SK-N-SH treated with all-trans-retinoic acid at 6 μM for 48 hours (cell line): ENCODE data around the gene ANKRD28.

ENCODE experiments used
- ATAC-seq: fragments of 200-7000 bp; cut with Tn5 transposase; 3 replicates; pipeline ENCODE4 v1.9.1; 2020; ENCODE audit warnings: mild to moderate bottlenecking, moderate library complexity
- ARNTL ChIP-seq: fragments of 450-650 bp; formaldehyde crosslinking; IDR thresholded peaks from 2 replicates; pipeline ENCODE4 v1.5.0; 2020; ENCODE audit warnings: low read depth, mild to moderate bottlenecking, moderate library complexity, borderline replicate concordance
- BACH2 ChIP-seq: fragments of 250-450 bp; sonication (Bioruptor Pico); IDR thresholded peaks from 2 replicates; pipeline ENCODE4 v1.9.0; 2021; ENCODE audit warnings: mild to moderate bottlenecking, borderline replicate concordance
- CSDC2 ChIP-seq: fragments of 250-450 bp; sonication (Bioruptor Pico); IDR thresholded peaks from 2 replicates; pipeline ENCODE4 v1.5.0; 2020; ENCODE audit warnings: mild to moderate bottlenecking, moderate library complexity
- ESRRG ChIP-seq: fragments of 250-450 bp; sonication (Bioruptor Pico); IDR thresholded peaks from 2 replicates; pipeline ENCODE4 v1.6.1; 2021; ENCODE audit warnings: mild to moderate bottlenecking
- GLIS3 ChIP-seq: fragments of 250-450 bp; sonication (Bioruptor Pico); IDR thresholded peaks from 2 replicates; pipeline ENCODE4 v1.5.0; 2020; ENCODE audit warnings: mild to moderate bottlenecking, moderate library complexity
- OSR1 ChIP-seq: fragments of 250-450 bp; sonication (Bioruptor Pico); IDR thresholded peaks from 2 replicates; pipeline ENCODE4 v1.8.0; 2022; ENCODE audit warnings: moderate library complexity, mild to moderate bottlenecking, inconsistent platforms
- PPARA ChIP-seq: fragments of 250-450 bp; sonication (Bioruptor Pico); IDR thresholded peaks from 2 replicates; pipeline ENCODE4 v1.5.0; 2020; ENCODE audit warnings: mild to moderate bottlenecking, borderline replicate concordance
- RARB ChIP-seq: fragments of 250-450 bp; sonication (Bioruptor Pico); IDR thresholded peaks from 2 replicates; pipeline ENCODE4 v1.8.0; 2021; ENCODE audit warnings: mild to moderate bottlenecking, moderate library complexity
- SNAI2 ChIP-seq: fragments of 250-450 bp; sonication (Bioruptor Pico); IDR thresholded peaks from 2 replicates; pipeline ENCODE4 v1.5.0; 2020; ENCODE audit warnings: mild to moderate bottlenecking, moderate library complexity
- TCF4 ChIP-seq: fragments of 250-450 bp; sonication (Bioruptor Pico); IDR thresholded peaks from 2 replicates; pipeline ENCODE4 v1.8.0; 2021; ENCODE audit warnings: mild to moderate bottlenecking, moderate library complexity, borderline replicate concordance
- ZC3H10 ChIP-seq: fragments of 250-450 bp; sonication (Bioruptor Pico); IDR thresholded peaks from 2 replicates; pipeline ENCODE4 v1.5.1; 2021; ENCODE audit warnings: mild to moderate bottlenecking, moderate library complexity
- ZFP3 ChIP-seq: fragments of 250-450 bp; sonication (Bioruptor Pico); IDR thresholded peaks from 2 replicates; pipeline ENCODE4 v1.5.0; 2020; ENCODE audit warnings: mild to moderate bottlenecking, moderate library complexity
- ZNF565 ChIP-seq: fragments of 450-650 bp; formaldehyde crosslinking; conservative IDR thresholded peaks from 2 replicates; pipeline ENCODE4 v1.5.0; 2020; ENCODE audit warnings: low read depth, mild to moderate bottlenecking, moderate library complexity
- ZNF70 ChIP-seq: fragments of 450-650 bp; formaldehyde crosslinking; IDR thresholded peaks from 2 replicates; pipeline ENCODE4 v1.5.0; 2020; ENCODE audit warnings: mild to moderate bottlenecking, moderate library complexity
- ZNF8 ChIP-seq: fragments of 450-650 bp; formaldehyde crosslinking; IDR thresholded peaks from 2 replicates; pipeline ENCODE4 v1.5.0; 2020; ENCODE audit warnings: mild to moderate bottlenecking, moderate library complexity
- TF ChIP-seq, protein P1 (sequence below): fragments of 250-450 bp; sonication (Bioruptor Pico); IDR thresholded peaks from 2 replicates; pipeline ENCODE4 v1.5.1; 2021; ENCODE audit warnings: mild to moderate bottlenecking, moderate library complexity
- TF ChIP-seq, protein P2 (sequence below): fragments of 250-450 bp; sonication (Bioruptor Pico); IDR thresholded peaks from 2 replicates; pipeline ENCODE4 v1.5.0; 2020; ENCODE audit warnings: mild to moderate bottlenecking, moderate library complexity
- TF ChIP-seq, protein P3 (sequence below): fragments of 250-450 bp; sonication (Bioruptor Pico); IDR thresholded peaks from 2 replicates; pipeline ENCODE4 v1.8.0; 2020; ENCODE audit warnings: mild to moderate bottlenecking, moderate library complexity, borderline replicate concordance
- TF ChIP-seq, protein P4 (sequence below): fragments of 250-450 bp; sonication (Bioruptor Pico); IDR thresholded peaks from 2 replicates; pipeline ENCODE4 v1.5.1; 2020; ENCODE audit warnings: low read depth, mild to moderate bottlenecking, moderate library complexity

ANKRD28 gene

DNA sequence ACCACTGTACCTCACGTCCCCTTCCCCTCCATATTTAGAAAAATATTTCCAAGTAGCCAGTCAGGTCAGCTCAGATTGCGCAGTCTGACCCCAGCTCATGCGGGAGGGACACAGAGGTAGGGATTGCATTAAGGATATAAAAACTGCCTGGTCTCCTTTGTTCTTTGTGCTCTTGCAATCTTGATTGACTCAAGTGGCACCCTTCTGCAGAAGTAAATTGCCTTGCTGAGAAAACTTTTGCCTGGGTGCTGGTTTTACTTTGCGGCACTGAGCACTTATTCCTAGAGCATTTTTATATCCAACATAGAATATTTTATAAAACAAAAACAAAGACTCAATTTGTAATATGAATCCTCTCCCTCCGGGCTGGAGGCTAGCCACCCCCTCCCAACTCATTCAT lies 141.4 kb downstream of the ANKRD28 start (continued):
- TF ChIP-seq, protein P1, sequence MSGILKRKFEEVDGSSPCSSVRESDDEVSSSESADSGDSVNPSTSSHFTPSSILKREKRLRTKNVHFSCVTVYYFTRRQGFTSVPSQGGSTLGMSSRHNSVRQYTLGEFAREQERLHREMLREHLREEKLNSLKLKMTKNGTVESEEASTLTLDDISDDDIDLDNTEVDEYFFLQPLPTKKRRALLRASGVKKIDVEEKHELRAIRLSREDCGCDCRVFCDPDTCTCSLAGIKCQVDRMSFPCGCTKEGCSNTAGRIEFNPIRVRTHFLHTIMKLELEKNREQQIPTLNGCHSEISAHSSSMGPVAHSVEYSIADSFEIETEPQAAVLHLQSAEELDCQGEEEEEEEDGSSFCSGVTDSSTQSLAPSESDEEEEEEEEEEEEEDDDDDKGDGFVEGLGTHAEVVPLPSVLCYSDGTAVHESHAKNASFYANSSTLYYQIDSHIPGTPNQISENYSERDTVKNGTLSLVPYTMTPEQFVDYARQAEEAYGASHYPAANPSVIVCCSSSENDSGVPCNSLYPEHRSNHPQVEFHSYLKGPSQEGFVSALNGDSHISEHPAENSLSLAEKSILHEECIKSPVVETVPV (CRISPR knock-in tag): no peak
- no peak for TF ChIP-seq ARNTL

DNA sequence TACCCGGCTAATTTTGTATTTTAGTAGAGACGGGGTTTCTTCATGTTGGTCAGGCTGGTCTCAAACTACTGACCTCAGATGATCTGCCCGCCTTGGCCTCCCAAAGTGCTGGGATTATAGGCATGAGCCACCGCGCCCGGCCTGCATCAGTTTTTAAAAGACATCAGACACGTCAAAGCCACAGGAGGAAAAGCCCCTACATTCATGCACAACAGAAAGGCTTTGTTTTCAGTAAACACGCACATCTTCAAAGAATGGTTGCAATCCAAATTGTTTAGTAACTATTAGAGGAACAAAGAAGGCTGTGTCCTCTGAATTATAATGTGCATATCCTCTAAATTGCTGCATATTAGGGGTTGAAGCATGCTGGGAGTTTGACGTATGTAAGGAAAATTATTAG lies 142.9 kb downstream of the ANKRD28 start:
- TF ChIP-seq RARB (CRISPR knock-in tag) (no peak), CSDC2 (no peak), BACH2 (CRISPR knock-in tag) (no peak), SNAI2 (CRISPR knock-in tag) (no peak), PPARA (CRISPR knock-in tag) (no peak)
- TF ChIP-seq, protein P2, sequence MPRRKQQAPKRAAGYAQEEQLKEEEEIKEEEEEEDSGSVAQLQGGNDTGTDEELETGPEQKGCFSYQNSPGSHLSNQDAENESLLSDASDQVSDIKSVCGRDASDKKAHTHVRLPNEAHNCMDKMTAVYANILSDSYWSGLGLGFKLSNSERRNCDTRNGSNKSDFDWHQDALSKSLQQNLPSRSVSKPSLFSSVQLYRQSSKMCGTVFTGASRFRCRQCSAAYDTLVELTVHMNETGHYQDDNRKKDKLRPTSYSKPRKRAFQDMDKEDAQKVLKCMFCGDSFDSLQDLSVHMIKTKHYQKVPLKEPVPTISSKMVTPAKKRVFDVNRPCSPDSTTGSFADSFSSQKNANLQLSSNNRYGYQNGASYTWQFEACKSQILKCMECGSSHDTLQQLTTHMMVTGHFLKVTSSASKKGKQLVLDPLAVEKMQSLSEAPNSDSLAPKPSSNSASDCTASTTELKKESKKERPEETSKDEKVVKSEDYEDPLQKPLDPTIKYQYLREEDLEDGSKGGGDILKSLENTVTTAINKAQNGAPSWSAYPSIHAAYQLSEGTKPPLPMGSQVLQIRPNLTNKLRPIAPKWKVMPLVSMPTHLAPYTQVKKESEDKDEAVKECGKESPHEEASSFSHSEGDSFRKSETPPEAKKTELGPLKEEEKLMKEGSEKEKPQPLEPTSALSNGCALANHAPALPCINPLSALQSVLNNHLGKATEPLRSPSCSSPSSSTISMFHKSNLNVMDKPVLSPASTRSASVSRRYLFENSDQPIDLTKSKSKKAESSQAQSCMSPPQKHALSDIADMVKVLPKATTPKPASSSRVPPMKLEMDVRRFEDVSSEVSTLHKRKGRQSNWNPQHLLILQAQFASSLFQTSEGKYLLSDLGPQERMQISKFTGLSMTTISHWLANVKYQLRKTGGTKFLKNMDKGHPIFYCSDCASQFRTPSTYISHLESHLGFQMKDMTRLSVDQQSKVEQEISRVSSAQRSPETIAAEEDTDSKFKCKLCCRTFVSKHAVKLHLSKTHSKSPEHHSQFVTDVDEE: no peak

DNA sequence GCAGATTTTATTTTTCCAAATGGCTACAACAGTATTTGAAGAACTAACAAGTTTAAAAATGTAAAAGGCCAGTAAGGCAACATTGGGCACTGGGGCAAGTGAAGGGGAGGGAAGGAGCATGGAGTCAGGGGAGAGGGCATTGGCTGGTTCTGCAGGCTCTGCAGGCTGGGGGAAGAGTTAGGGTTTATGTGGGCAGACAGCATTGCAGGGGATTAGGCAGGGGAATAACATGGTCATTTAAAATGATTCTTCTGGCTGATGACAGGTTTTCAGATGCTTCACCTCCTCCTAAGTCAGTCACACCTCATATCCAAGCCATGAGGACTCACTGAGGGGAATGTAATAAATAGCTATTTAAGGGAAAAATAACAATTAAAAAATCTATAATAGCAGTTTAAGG lies 143.7 kb downstream of the ANKRD28 start:
- TF ChIP-seq, protein P3, sequence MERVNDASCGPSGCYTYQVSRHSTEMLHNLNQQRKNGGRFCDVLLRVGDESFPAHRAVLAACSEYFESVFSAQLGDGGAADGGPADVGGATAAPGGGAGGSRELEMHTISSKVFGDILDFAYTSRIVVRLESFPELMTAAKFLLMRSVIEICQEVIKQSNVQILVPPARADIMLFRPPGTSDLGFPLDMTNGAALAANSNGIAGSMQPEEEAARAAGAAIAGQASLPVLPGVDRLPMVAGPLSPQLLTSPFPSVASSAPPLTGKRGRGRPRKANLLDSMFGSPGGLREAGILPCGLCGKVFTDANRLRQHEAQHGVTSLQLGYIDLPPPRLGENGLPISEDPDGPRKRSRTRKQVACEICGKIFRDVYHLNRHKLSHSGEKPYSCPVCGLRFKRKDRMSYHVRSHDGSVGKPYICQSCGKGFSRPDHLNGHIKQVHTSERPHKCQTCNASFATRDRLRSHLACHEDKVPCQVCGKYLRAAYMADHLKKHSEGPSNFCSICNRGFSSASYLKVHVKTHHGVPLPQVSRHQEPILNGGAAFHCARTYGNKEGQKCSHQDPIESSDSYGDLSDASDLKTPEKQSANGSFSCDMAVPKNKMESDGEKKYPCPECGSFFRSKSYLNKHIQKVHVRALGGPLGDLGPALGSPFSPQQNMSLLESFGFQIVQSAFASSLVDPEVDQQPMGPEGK (CRISPR knock-in tag): no peak
- TF ChIP-seq TCF4 (CRISPR knock-in tag) (no peak), CSDC2 (no peak), ZFP3 (CRISPR knock-in tag) (no peak), SNAI2 (CRISPR knock-in tag) (no peak), RARB (CRISPR knock-in tag) (no peak), ZC3H10 (CRISPR knock-in tag) (no peak), BACH2 (CRISPR knock-in tag) (no peak), ZNF70 (CRISPR knock-in tag) (no peak), OSR1 (CRISPR knock-in tag) (no peak), GLIS3 (CRISPR knock-in tag) (no peak), ARNTL (no peak), ZNF565 (no peak), PPARA (CRISPR knock-in tag) (no peak), ZNF8 (CRISPR knock-in tag) (no peak), ESRRG (CRISPR knock-in tag) (no peak)
- TF ChIP-seq, protein P4, sequence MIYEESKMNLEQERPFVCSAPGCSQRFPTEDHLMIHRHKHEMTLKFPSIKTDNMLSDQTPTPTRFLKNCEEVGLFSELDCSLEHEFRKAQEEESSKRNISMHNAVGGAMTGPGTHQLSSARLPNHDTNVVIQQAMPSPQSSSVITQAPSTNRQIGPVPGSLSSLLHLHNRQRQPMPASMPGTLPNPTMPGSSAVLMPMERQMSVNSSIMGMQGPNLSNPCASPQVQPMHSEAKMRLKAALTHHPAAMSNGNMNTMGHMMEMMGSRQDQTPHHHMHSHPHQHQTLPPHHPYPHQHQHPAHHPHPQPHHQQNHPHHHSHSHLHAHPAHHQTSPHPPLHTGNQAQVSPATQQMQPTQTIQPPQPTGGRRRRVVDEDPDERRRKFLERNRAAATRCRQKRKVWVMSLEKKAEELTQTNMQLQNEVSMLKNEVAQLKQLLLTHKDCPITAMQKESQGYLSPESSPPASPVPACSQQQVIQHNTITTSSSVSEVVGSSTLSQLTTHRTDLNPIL: no peak
- TF ChIP-seq, protein P2: no peak
- TF ChIP-seq, protein P1 (CRISPR knock-in tag): no peak
- ATAC-seq: no peak

More for the DNA sequence above, 142.9 kb downstream of the ANKRD28 start:
- ATAC-seq: no peak
